DND-41 (cell line): ENCODE results near the gene ERF.

Experiments
- EZH2 ChIP-seq: IDR thresholded peaks from 3 replicates; pipeline ENCODE4 v1.6.1; 2012; ENCODE audit warnings: borderline replicate concordance, low read depth, mild to moderate bottlenecking, moderate library complexity, low read length, inconsistent platforms; ENCODE audit not compliant: severe bottlenecking
- TF ChIP-seq, protein P1 (sequence below): IDR thresholded peaks from 2 replicates; pipeline ENCODE4 v1.5.1; 2012; ENCODE audit warnings: borderline replicate concordance, low read length, moderate library complexity, mild to moderate bottlenecking; ENCODE audit not compliant: poor library complexity, severe bottlenecking; ENCODE audit errors: extremely low read depth

- TF ChIP-seq, protein P1, sequence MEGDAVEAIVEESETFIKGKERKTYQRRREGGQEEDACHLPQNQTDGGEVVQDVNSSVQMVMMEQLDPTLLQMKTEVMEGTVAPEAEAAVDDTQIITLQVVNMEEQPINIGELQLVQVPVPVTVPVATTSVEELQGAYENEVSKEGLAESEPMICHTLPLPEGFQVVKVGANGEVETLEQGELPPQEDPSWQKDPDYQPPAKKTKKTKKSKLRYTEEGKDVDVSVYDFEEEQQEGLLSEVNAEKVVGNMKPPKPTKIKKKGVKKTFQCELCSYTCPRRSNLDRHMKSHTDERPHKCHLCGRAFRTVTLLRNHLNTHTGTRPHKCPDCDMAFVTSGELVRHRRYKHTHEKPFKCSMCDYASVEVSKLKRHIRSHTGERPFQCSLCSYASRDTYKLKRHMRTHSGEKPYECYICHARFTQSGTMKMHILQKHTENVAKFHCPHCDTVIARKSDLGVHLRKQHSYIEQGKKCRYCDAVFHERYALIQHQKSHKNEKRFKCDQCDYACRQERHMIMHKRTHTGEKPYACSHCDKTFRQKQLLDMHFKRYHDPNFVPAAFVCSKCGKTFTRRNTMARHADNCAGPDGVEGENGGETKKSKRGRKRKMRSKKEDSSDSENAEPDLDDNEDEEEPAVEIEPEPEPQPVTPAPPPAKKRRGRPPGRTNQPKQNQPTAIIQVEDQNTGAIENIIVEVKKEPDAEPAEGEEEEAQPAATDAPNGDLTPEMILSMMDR, result no peak
- TF ChIP-seq EZH2, result no peak
These were observed 39.7 kb upstream of the ERF start for GRCh38 chr19:42294471-42295137.
